ENCODE data around the gene ERRFI1.

The ERRFI1 gene

DNA sequence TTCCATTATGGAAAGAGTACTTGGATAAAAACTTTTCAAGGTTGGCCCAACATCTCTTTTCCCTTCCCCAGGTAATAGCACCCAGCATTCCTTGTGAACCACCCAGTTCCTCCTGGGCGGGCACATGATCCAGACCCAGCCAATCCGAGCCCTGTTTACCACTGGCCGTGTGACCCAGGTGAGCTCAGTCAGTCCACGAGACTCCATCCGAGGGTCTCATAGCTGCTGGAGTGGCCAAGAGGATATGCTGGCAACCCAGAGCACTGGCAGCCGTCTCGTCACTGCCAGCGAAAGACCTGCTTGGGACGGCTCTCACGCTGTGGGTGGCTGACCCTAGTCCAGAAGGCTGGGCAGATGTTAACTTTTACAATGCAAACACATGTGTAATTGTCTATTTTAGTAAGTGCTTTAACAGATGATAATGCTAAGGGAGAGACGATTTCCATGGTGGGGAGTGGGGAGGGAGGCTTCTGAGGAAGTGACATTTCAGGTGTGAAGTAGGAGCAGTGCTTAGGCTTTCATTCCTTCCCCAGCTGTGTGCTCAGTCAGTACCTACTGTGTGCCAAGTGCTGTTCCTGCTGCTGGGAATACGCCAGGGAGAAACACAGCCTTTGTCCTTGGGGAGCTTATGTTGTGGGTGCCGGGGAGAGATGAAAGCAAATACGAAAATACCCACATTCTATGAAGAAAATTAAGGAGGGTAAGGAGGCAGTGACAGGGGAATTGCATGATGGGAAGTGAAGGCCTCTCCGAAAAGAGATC is 40.1 kb downstream of the ERRFI1 start:
- DNase-seq (ENCODE audit: low read depth): no peak
- TF ChIP-seq, protein P1, sequence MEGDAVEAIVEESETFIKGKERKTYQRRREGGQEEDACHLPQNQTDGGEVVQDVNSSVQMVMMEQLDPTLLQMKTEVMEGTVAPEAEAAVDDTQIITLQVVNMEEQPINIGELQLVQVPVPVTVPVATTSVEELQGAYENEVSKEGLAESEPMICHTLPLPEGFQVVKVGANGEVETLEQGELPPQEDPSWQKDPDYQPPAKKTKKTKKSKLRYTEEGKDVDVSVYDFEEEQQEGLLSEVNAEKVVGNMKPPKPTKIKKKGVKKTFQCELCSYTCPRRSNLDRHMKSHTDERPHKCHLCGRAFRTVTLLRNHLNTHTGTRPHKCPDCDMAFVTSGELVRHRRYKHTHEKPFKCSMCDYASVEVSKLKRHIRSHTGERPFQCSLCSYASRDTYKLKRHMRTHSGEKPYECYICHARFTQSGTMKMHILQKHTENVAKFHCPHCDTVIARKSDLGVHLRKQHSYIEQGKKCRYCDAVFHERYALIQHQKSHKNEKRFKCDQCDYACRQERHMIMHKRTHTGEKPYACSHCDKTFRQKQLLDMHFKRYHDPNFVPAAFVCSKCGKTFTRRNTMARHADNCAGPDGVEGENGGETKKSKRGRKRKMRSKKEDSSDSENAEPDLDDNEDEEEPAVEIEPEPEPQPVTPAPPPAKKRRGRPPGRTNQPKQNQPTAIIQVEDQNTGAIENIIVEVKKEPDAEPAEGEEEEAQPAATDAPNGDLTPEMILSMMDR (conservative IDR thresholded peaks at IDR 0.05; ENCODE audit: control insufficient read depth, insufficient read depth, low read depth, low read length): no peak
- H3K4me3 ChIP-seq (ENCODE audit: control insufficient read depth, low read depth, low read length): no peak overlapping the region

DNA sequence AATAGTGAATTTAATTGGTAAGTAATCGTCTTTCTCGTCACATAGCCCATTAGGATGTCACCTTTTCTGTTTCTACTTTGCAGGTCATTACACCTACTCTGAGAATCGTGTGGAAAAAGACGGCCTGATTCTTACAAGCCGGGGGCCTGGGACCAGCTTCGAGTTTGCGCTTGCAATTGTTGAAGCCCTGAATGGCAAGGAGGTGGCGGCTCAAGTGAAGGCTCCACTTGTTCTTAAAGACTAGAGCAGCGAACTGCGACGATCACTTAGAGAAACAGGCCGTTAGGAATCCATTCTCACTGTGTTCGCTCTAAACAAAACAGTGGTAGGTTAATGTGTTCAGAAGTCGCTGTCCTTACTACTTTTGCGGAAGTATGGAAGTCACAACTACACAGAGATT is 41.3 kb downstream of the ERRFI1 start:
- no peak for DNase-seq (ENCODE audit: low read depth)
- H3K4me3 ChIP-seq (ENCODE audit: control insufficient read depth, low read depth, low read length): no peak overlapping the region
- TF ChIP-seq, protein P1 (conservative IDR thresholded peaks at IDR 0.05; ENCODE audit: control insufficient read depth, insufficient read depth, low read depth, low read length): no peak

DNA sequence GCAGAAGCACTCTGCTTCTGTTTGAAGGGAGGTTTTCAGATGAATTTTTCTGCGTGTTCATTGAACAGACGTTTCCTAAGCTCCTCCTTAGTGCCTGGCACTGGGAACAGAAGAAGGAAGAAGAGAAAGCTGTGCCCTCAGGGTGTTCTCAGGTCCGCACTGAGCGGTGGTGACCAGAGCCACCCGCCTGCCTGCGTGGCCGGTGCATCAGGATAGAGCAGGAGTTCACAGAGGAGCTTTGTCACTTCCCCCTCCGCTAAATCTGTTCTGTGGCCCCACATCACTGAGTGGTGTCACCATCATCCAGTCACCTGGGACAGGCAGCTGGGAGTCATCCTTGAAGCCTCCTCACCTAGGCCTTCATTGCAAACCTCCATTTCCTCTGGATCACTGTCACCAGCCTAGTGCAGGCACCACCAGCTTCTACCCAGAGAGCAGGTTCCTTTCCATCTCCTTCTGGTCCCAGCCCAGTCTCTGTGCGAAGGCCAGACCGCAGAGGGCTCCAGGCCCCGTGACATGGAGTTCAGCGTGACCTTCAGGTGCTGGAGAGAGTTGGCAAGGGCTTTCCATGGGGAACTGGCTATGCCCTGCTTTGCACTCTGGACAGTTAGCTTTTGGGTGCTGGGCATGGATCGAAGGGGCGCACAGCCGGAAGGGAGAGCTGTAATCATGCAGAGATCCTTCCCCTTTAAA is 42.9 kb downstream of the ERRFI1 start:
- DNase-seq (ENCODE audit: low read depth): no peak
- H3K4me3 ChIP-seq (ENCODE audit: control insufficient read depth, low read depth, low read length): no peak overlapping the region
- TF ChIP-seq, protein P1 (conservative IDR thresholded peaks at IDR 0.05; ENCODE audit: control insufficient read depth, insufficient read depth, low read depth, low read length): no peak

DNA sequence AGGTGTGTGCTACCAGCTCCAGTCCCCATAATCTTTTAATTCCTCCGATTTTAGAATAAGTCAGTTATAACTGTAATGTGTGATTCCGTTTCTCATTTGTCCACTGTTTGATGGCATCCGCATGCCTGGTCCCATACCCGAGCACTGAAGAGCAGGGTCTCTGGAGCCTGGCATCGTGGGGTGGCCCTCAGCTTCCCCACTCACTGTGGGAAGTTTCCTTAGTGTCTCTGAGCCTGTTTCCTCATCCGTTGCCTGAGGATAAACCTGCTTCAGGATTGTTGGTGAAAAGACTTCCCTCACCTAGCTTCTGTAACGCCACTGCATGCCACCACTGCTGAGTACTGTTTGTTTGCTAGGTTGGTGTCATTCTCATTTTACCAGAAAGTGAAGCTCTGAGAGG is 45.1 kb downstream of the ERRFI1 start:
- TF ChIP-seq, protein P1 (conservative IDR thresholded peaks at IDR 0.05; ENCODE audit: control insufficient read depth, insufficient read depth, low read depth, low read length): no peak
- DNase-seq (ENCODE audit: low read depth): no peak
- H3K4me3 ChIP-seq (ENCODE audit: control insufficient read depth, low read depth, low read length): no peak overlapping the region

DNA sequence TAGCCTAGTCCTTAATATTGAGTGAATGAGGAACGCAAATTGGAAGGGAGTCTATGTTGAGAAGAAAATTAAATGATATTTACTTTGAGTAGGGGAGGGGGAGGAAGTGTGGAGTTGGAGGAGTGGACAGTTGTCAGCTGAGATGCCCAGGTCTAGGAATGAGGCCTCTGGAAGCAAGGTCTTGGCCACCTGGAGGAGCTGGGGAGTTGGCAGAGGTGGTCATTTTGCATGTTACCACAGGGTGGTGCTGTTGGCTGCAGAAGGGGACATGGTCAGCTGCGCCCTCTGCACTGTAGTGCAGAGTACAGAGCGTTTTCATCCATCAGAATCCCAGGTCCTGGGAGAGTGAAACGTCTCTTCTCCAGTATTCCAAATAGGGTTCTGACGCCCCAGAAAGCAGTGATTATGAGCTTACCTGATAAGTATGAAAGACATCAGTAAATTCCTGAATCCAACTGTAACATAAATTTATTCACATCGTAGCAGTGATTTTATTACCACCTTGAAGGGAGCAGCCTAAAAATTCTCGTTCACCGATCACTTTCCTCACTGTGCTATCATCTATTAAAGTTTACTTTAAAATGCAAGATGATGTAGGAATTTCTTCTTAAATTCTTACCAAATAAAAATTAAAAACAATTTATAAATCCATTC is 50.8 kb downstream of the ERRFI1 start:
- H3K4me3 ChIP-seq (ENCODE audit: control insufficient read depth, low read depth, low read length): no peak overlapping the region
- peak; percentile 78 for DNase-seq (ENCODE audit: low read depth)
- TF ChIP-seq, protein P1 (conservative IDR thresholded peaks at IDR 0.05; ENCODE audit: control insufficient read depth, insufficient read depth, low read depth, low read length): peak; percentile 98

DNA sequence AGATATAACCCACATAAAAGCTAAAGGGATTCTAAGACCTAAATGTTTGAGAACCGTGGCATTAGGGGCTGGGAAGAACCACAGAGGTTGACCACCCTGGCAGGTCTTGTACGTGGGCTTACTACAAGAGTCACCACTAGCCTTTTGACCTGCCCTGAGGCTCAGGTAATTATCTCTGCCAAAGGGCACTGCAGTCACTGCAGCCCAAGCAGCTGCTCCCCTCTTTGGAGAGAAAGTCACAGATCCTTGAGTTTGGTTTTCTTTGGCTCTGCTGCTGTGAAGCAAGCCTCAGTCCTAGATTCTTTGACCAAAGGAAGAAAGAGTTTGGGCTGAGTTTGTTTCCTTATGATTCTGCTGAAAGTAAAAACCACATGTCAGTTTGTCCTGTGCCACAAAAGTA is 53.0 kb downstream of the ERRFI1 start:
- no peak overlapping the region for H3K4me3 ChIP-seq (ENCODE audit: control insufficient read depth, low read depth, low read length)
- DNase-seq (ENCODE audit: low read depth): no peak
- TF ChIP-seq, protein P1 (conservative IDR thresholded peaks at IDR 0.05; ENCODE audit: control insufficient read depth, insufficient read depth, low read depth, low read length): no peak
